IMR-90 (cell line): ENCODE measurements around the gene IL21R. TPM values are rescaled to one million over a fixed set of nuclear protein-coding genes. Genes with fewer than 3 reads are reported as not detected.

Experiments
- ATAC-seq: fragments of 200-7000 bp; cut with Tn5 transposase; 2 replicates; pipeline ENCODE4 v1.9.1; 2020; ENCODE audit warnings: low read depth, mild to moderate bottlenecking, moderate library complexity
- BruUV-seq: library from RNA; stranded (reverse); fragments of 400-500 nt; replicated peaks from 2 replicates; lab custom pipeline; 2021; lab: Mats Ljungman, UMichigan
- CTCF ChIA-PET: fragments of 300-600 bp; formaldehyde crosslinking; extraction: SDS; loops from one replicate; lab custom pipeline; 2021; ENCODE audit warnings: antibody characterized with exemption; lab: Yijun Ruan, JAX
- POLR2A ChIA-PET: fragments of 300-600 bp; sonication (Branson Sonifier 250); formaldehyde crosslinking; loops from one replicate; lab custom pipeline; 2022; ENCODE audit warnings: antibody characterized with exemption; ENCODE audit not compliant: unreplicated experiment; lab: Charles Lee
- DNase-seq: peaks from one replicate; pipeline ENCODE4 v3.0.0; 2013
- H2AFZ ChIP-seq: replicated peaks from 2 replicates; pipeline ENCODE3; 2013; ENCODE audit warnings: low read length, mild to moderate bottlenecking; ENCODE audit not compliant: poor library complexity
- H2AK5ac ChIP-seq: 2 replicates; pipeline ENCODE4 v1.6.1; 2013; ENCODE audit warnings: low read depth, low read length, inconsistent platforms
- H2AK9ac ChIP-seq: replicated peaks from 2 replicates; pipeline ENCODE3; 2013; ENCODE audit warnings: mild to moderate bottlenecking, low read depth, low read length, moderate library complexity; ENCODE audit not compliant: poor library complexity
- H2BK120ac ChIP-seq: 2 replicates; pipeline ENCODE4 v1.6.1; 2013; ENCODE audit warnings: low read depth, low read length, inconsistent platforms
- H2BK15ac ChIP-seq: 3 replicates; pipeline ENCODE4 v1.6.1; 2013; ENCODE audit warnings: low read depth, low read length, inconsistent platforms
- H2BK20ac ChIP-seq: 2 replicates; pipeline ENCODE4 v1.6.1; 2013; ENCODE audit warnings: low read depth, mild to moderate bottlenecking, inconsistent platforms, low read length, moderate library complexity
- H2BK5ac ChIP-seq: 2 replicates; pipeline ENCODE4 v1.6.1; 2013; ENCODE audit warnings: mild to moderate bottlenecking, low read depth, low read length, inconsistent platforms; ENCODE audit not compliant: poor library complexity, severe bottlenecking
- H3K14ac ChIP-seq: replicated peaks from 2 replicates; pipeline ENCODE4 v1.6.1; 2013; ENCODE audit warnings: low read depth, low read length, inconsistent platforms
- H3K18ac ChIP-seq: 2 replicates; pipeline ENCODE4 v1.6.1; 2013; ENCODE audit warnings: low read depth, low read length, control low read depth
- H3K23ac ChIP-seq: 2 replicates; pipeline ENCODE4 v1.6.1; 2013; ENCODE audit warnings: low read depth, low read length, inconsistent platforms
- H3K27ac ChIP-seq: 2 replicates; pipeline ENCODE4 v1.5.1; 2013; ENCODE audit warnings: mild to moderate bottlenecking, control low read depth, low read length; ENCODE audit not compliant: insufficient read depth
- H3K27me3 ChIP-seq: 2 replicates; pipeline ENCODE4 v1.6.1; 2013; ENCODE audit warnings: low read length; ENCODE audit not compliant: control insufficient read depth, insufficient read depth
- H3K36me3 ChIP-seq: 2 replicates; pipeline ENCODE4 v1.6.1; 2013; ENCODE audit warnings: low read length, mixed read lengths; ENCODE audit not compliant: control insufficient read depth, insufficient read depth
- H3K4ac ChIP-seq: 2 replicates; pipeline ENCODE4 v1.6.1; 2013; ENCODE audit warnings: low read depth, low read length, inconsistent platforms
- H3K4me1 ChIP-seq: 2 replicates; pipeline ENCODE4 v1.6.1; 2013; ENCODE audit warnings: low read length, mixed read lengths; ENCODE audit not compliant: control insufficient read depth, insufficient read depth
- H3K4me2 ChIP-seq: 2 replicates; pipeline ENCODE4 v1.6.1; 2013; ENCODE audit warnings: low read depth, mild to moderate bottlenecking, control low read depth, low read length, moderate library complexity
- H3K4me3 ChIP-seq: 2 replicates; pipeline ENCODE4 v1.5.1; 2013; ENCODE audit warnings: low read depth, mild to moderate bottlenecking, control low read depth, low read length, moderate library complexity; ENCODE audit not compliant: insufficient read depth
- H3K56ac ChIP-seq: 2 replicates; pipeline ENCODE4 v1.6.1; 2013; ENCODE audit warnings: low read length, inconsistent platforms; ENCODE audit not compliant: insufficient read depth; ENCODE audit errors: extremely low read depth
- H3K79me1 ChIP-seq, 2 experiments: 2 replicates each; pipeline ENCODE4 v1.6.1; 2013; ENCODE audit warnings: low read length in 2 of 2, inconsistent platforms in 1 of 2, low read depth in 1 of 2
- H3K9ac ChIP-seq: 2 replicates; pipeline ENCODE4 v1.6.1; 2013; ENCODE audit warnings: low read depth, low read length, control low read depth
- H3K9me1 ChIP-seq: 2 replicates; pipeline ENCODE4 v1.6.1; 2013; ENCODE audit warnings: low read length, inconsistent platforms; ENCODE audit not compliant: insufficient read depth
- H3K9me3 ChIP-seq: 2 replicates; pipeline ENCODE4 v1.6.1; 2013; ENCODE audit warnings: low read length; ENCODE audit not compliant: control insufficient read depth, insufficient read depth
- H4K20me1 ChIP-seq: 2 replicates; pipeline ENCODE4 v1.6.1; 2013; ENCODE audit warnings: low read length, inconsistent platforms; ENCODE audit not compliant: insufficient read depth
- H4K5ac ChIP-seq: 2 replicates; pipeline ENCODE4 v1.6.1; 2013; ENCODE audit warnings: mild to moderate bottlenecking, low read depth, low read length, control low read depth
- H4K8ac ChIP-seq, 2 experiments: 2 replicates each; pipeline ENCODE4 v1.6.1; 2013; ENCODE audit warnings: low read depth in 2 of 2, low read length in 2 of 2, control low read depth in 1 of 2, inconsistent platforms in 1 of 2
- H4K91ac ChIP-seq: 2 replicates; pipeline ENCODE4 v1.6.1; 2013; ENCODE audit warnings: low read depth, low read length, inconsistent platforms; ENCODE audit not compliant: insufficient read depth
- CEBPB ChIP-seq: IDR thresholded peaks from 2 replicates; pipeline ENCODE4 v1.6.1; 2012; ENCODE audit warnings: low read depth, low read length, improper control_type of control experiment
- CHD1 ChIP-seq: IDR thresholded peaks from 2 replicates; pipeline ENCODE4 v1.6.1; 2012; ENCODE audit warnings: low read depth, low read length, improper control_type of control experiment
- FOS ChIP-seq: fragments of 150-350 bp; IDR thresholded peaks from 2 replicates; pipeline ENCODE4 v1.6.1; 2016; ENCODE audit warnings: low read depth, low read length
- MAFK ChIP-seq: IDR thresholded peaks from 2 replicates; pipeline ENCODE4 v1.6.1; 2012; ENCODE audit warnings: low read depth, low read length, improper control_type of control experiment
- NFE2L2 ChIP-seq: fragments of 150-350 bp; IDR thresholded peaks from 2 replicates; pipeline ENCODE4 v1.6.1; 2016; ENCODE audit warnings: low read depth, mild to moderate bottlenecking, low read length
- RCOR1 ChIP-seq: IDR thresholded peaks from 2 replicates; pipeline ENCODE4 v1.6.1; 2012; ENCODE audit warnings: mild to moderate bottlenecking, low read length, improper control_type of control experiment; ENCODE audit not compliant: insufficient replicate concordance
- WGBS, 2 experiments: methylation state at CpG; one replicate each; pipeline versions ENCODE4 v1.1.5 to v1.1.7; 2013; ENCODE audit warnings: missing lambda C conversion rate in 2 of 2; ENCODE audit not compliant: insufficient read length in 1 of 2; ENCODE audit errors: extremely low coverage in 2 of 2; 5-methylcytosine and 5-hydroxymethylcytosine counted together
- dilution Hi-C: fragments of 300-500 bp; cut with HindIII; formaldehyde crosslinking; loops from one replicate; pipeline ENCODE4 v1.14.3; 2018; ENCODE audit warnings: low sequenced_read_pairs; ENCODE audit not compliant: unreplicated experiment
- in situ Hi-C: fragments of 300-500 bp; cut with MboI; formaldehyde crosslinking; loops from 3 replicates; pipeline ENCODE4 v1.14.3; 2019; ENCODE audit warnings: low sequenced_read_pairs, inconsistent platforms, mixed read lengths
- intact Hi-C: fragments of 100-400 bp; cut with micrococcal nuclease; formaldehyde crosslinking; loops from 2 replicates; pipeline ENCODE4 v1.10.0; 2022
- polyA plus RNA-seq, 3 experiments: library from polyadenylated mRNA; depleted of rRNA; stranded (reverse); fragments of >200 nt; gene quantifications; 2 replicates each; pipeline ENCODE4 v1.2.3, GENCODE V29; 2012; ENCODE audit warnings: low replicate concordance in 1 of 3
- total RNA-seq: library from RNA; depleted of rRNA; stranded (reverse); fragments of >200 nt; gene quantifications from 2 replicates; pipeline ENCODE4 v1.2.3, GENCODE V29; 2012

The IL21R gene
- total and polyA plus RNA-seq, 2 of the 4 experiments (the other 2 are of a cell fraction) = 0.72 to 0.97 TPM

- no peak for DNase-seq
- dilution Hi-C loops (no loop called here), in situ Hi-C loops (loop anchor here (10.0 to 25.0 kb wide), 2 partner anchors 304 to 1622 kb away; no protein-coding TSS in a partner anchor), intact Hi-C loops (no loop called here)
- no peak overlapping the region for H3K4me2 ChIP-seq
- 86% methylated on average over 1 of the region's 5 CpGs; no CpG with 5 or more reads in 1 of the 2 experiments for WGBS, 2 experiments
- no peak overlapping the region for H4K5ac ChIP-seq
- TF ChIP-seq MAFK (no peak), NFE2L2 (no peak), RCOR1 (no peak), CHD1 (no peak), CEBPB (no peak), FOS (no peak)
- no peak overlapping the region for H2AK5ac ChIP-seq
- peaks cover 46% of the 10 kb centered on the region for H3K36me3 ChIP-seq
- no peak overlapping the region for H2BK5ac ChIP-seq
- H4K20me1 ChIP-seq = no peaks in the 10 kb centered on the region
- H3K9me3 ChIP-seq = no peaks in the 10 kb centered on the region
- no peak overlapping the region for H2BK20ac ChIP-seq
- no peaks in the 10 kb centered on the region for H3K79me1 ChIP-seq
- no peak overlapping the region for H3K27ac ChIP-seq
- H2AK9ac ChIP-seq = no peak overlapping the region
- no peak overlapping the region for H3K18ac ChIP-seq
- no peaks in the 10 kb centered on the region; the same call in 1 of the 2 replicates for H3K9me1 ChIP-seq
- no peak overlapping the region for H2BK15ac ChIP-seq
- no peak overlapping the region for H3K4me3 ChIP-seq
- ChIA-PET CTCF (no interaction called here), POLR2A (no interaction called here)
- H3K56ac ChIP-seq = no peak overlapping the region
- no peak overlapping the region for H3K9ac ChIP-seq
- ATAC-seq = no peak
- H3K14ac ChIP-seq = no peak overlapping the region
- no peak overlapping the region for H3K4ac ChIP-seq
- no peak overlapping the region for H2AFZ ChIP-seq
- BruUV-seq = no TSS peak
- no peak overlapping the region for H4K8ac ChIP-seq
- no peak overlapping the region for H2BK120ac ChIP-seq
- no peak overlapping the region for H4K91ac ChIP-seq
- H3K23ac ChIP-seq = no peak overlapping the region
- no peaks in the 10 kb centered on the region for H3K27me3 ChIP-seq
- peaks cover 4% of the 10 kb centered on the region for H3K4me1 ChIP-seq
Observed at GRCh38 chr16:27458987-27459688, 57.2 kb downstream of the IL21R start.
